Upper lobe of left lung (tissue), 6 donors: Measurements from ENCODE around the gene SLC23A2. TPM values are rescaled to one million over a fixed set of nuclear protein-coding genes. Genes with fewer than 3 reads are reported as not detected.

Experiments
- ATAC-seq, 2 donors: fragments of 200-7000 bp; cut with Tn5 transposase; one replicate each; pipeline ENCODE4 v1.9.1; 2022; ENCODE audit warnings: mild to moderate bottlenecking in 2 of 2, moderate library complexity in 2 of 2; ENCODE audit not compliant: low FRiP score in 2 of 2
- DNase-seq, 2 donors: peaks; one replicate each; pipeline ENCODE4 v3.0.0-alpha.2; 2019 to 2020
- H3K27ac ChIP-seq, 4 donors: fragments of 200-600 bp; sonication (generic); one replicate each; pipeline ENCODE4 v1.5.1; 2016 to 2019
- H3K27me3 ChIP-seq, 4 donors: fragments of 200-600 bp; sonication (generic); one replicate each; pipeline ENCODE4 v1.5.1; 2017 to 2019
- H3K36me3 ChIP-seq, 4 donors: fragments of 200-600 bp; sonication (generic); one replicate each; pipeline ENCODE4 v1.5.1; 2016 to 2019
- H3K4me1 ChIP-seq, 4 donors: fragments of 200-600 bp; sonication (generic); one replicate each; pipeline ENCODE4 v1.5.1; 2018 to 2019
- H3K4me3 ChIP-seq, 4 donors: fragments of 200-600 bp; sonication (generic); one replicate each; pipeline ENCODE4 v1.5.1; 2017 to 2019; ENCODE audit warnings: mild to moderate bottlenecking in 2 of 4, moderate library complexity in 1 of 4
- H3K9me3 ChIP-seq, 4 donors: fragments of 200-600 bp; sonication (generic); one replicate each; pipeline ENCODE4 v1.5.1; 2018 to 2019
- EP300 ChIP-seq, 4 donors: sonication (generic); formaldehyde crosslinking; IDR thresholded peaks; one replicate each; pipeline ENCODE4 v1.5.1; 2017; ENCODE audit warnings: antibody characterized with exemption in 4 of 4, control low read depth in 2 of 4
- POLR2A ChIP-seq, 4 donors: fragments of 450-650 bp; IDR thresholded peaks; one replicate each; pipeline ENCODE4 v1.5.1; 2016 to 2017; ENCODE audit warnings: antibody characterized with exemption in 4 of 4, mild to moderate bottlenecking in 2 of 4
- POLR2AphosphoS5 ChIP-seq, 2 donors: sonication (generic); formaldehyde crosslinking; IDR thresholded peaks; one replicate each; pipeline ENCODE4 v1.5.1; 2017; ENCODE audit warnings: antibody characterized with exemption in 2 of 2
- WGBS, 2 donors: methylation state at CpG; one replicate each; pipeline ENCODE4 v1.1.5; 2017 to 2018; 5-methylcytosine and 5-hydroxymethylcytosine counted together
- total RNA-seq, 6 donors: library from RNA; depleted of rRNA in 4 of 6; stranded (reverse); fragments of >200 nt in 4 of 6; gene quantifications; one replicate each; pipeline versions ENCODE4 v1.1.0 to v1.2.1, GENCODE V29; 2016 to 2021
- TF ChIP-seq, protein P1 (sequence below), 6 experiments: fragments of 450-650 bp in 4 of 6; fragments of 200-600 bp in 2 of 6; sonication (generic) in 2 of 6; IDR thresholded peaks; one replicate each; pipeline ENCODE4 v1.5.1; 2016 to 2019; ENCODE audit warnings: antibody characterized with exemption in 6 of 6
- donor health status: DM: no; HTN: no; CAD: no; lungs with moderate emphysema.
- donor health status: DM: no; HTN: yes; CAD: no; lungs with severe emphysema.

The SLC23A2 gene
- total RNA-seq, 6 donors from 2014 or later, result 13.1 to 26.2 (median 19.2) TPM

DNA sequence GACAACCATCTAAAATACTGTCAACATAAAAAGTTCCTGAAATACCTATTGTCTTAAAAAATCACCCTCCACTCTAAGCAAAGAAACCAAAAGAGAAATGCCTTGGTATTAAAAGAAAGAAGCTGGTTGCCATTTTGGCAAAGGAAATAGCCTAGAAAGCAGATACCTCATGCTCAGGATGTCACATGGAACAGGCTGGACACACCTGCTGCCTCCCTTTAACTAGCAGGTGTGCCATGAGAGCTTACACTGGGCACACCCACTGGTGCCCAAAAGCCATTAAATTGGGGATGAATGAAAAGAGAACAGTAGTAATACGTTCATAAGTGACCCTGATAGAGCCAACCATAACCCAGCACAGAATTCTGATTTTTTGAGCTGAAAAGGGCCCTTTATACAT is 1.5 kb downstream of the SLC23A2 start:
- Histone ChIP-seq H3K4me1 (peaks cover 6 to 23% (median 19%) of the 10 kb centered on the region in 4 donors), H3K4me3 (peak overlapping the region in 3 of 4 donors; percentile 89 to 96 (median 93)), H3K27ac (no peak overlapping the region), H3K27me3 (no peaks in the 10 kb centered on the region), H3K9me3 (no peaks in the 10 kb centered on the region), H3K36me3 (no peaks in the 10 kb centered on the region)
- TF ChIP-seq EP300 (IDR thresholded peaks at IDR 0.05), result no peak
- no peak for ATAC-seq
- DNase-seq, result no peak
- WGBS, 2 donors, result 88 to 94% methylated on average over 1 of the region's 1 CpG

DNA sequence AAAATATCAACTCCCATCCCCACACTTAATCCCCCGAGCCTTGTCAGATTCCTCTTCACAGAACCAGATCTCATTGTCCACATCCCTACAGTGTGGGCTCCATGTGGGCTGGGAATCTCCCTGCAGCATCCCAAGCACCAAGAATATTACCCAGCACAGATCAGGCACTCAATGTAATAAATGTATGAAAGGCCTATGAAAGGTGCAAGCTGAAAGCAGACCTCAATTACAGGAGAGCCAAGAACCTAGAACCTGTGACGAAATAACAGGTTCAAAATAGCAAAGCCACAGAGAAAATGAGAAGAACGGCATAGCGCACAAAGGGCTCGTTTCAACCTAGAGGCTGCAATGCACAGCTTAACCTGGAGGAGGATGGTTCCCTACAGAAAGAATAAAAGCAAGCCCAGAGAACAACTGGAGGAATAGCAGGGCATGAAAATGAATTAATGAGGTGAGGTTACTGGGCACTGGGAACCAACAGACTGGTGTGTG is 3.1 kb downstream of the SLC23A2 start:
- Histone ChIP-seq H3K4me3 (no peak overlapping the region), H3K27ac (no peak overlapping the region), H3K4me1 (peaks cover 6 to 23% (median 19%) of the 10 kb centered on the region in 4 donors), H3K27me3 (no peaks in the 10 kb centered on the region), H3K9me3 (no peaks in the 10 kb centered on the region), H3K36me3 (no peaks in the 10 kb centered on the region)
- ATAC-seq (no peak), DNase-seq (no peak)
- 80 to 87% methylated on average over 5 of the region's 5 CpGs for WGBS, 2 donors
- TF ChIP-seq, protein P1, sequence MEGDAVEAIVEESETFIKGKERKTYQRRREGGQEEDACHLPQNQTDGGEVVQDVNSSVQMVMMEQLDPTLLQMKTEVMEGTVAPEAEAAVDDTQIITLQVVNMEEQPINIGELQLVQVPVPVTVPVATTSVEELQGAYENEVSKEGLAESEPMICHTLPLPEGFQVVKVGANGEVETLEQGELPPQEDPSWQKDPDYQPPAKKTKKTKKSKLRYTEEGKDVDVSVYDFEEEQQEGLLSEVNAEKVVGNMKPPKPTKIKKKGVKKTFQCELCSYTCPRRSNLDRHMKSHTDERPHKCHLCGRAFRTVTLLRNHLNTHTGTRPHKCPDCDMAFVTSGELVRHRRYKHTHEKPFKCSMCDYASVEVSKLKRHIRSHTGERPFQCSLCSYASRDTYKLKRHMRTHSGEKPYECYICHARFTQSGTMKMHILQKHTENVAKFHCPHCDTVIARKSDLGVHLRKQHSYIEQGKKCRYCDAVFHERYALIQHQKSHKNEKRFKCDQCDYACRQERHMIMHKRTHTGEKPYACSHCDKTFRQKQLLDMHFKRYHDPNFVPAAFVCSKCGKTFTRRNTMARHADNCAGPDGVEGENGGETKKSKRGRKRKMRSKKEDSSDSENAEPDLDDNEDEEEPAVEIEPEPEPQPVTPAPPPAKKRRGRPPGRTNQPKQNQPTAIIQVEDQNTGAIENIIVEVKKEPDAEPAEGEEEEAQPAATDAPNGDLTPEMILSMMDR (IDR thresholded peaks at IDR 0.05), result no peak

DNA sequence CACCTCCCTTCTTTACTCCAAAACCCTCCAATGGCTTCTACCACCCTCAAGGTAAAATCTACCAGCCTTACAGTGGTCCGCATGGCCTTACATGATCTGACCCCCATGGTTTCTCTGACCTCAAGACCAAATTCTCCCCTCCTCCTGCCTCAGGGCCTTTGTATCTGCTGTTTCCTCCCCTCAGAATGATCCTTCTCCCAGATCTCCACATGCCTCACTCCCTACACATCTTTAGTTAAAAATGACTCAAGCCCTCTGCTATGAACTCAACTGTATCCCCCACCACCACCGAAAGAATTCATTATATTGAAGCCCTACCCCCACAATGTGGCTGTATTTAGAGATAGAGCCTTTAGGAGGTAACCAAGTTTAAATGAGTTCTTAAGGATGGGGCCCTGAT is 4.1 kb downstream of the SLC23A2 start:
- 96 to 100% methylated on average over 2 of the region's 2 CpGs for WGBS, 2 donors

DNA sequence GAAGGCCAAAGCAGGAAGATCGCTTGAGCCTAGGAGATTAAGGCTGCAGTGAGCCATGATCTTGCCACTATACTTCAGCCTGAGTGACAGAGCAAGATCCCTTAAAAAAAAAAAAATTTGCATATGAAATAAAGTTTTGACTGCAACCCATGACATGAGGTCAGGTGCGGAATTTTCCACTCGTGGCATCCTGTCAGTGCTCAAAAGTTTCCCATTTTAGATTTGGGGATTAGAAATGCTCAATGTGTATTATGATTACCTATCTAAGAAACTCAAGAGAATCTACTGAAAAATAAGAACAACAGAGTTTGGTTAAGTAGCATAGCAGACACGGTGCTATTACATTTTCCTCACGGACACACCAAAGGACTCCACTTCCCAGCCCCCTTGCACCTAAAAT is 11.7 kb downstream of the SLC23A2 start:
- 89 to 91% methylated on average over 5 of the region's 5 CpGs for WGBS, 2 donors
- H3K4me1 ChIP-seq, result no peaks in the 10 kb centered on the region

More for the DNA sequence above, 4.1 kb downstream of the SLC23A2 start:
- Histone ChIP-seq H3K4me3 (no peak overlapping the region), H3K27me3 (no peaks in the 10 kb centered on the region), H3K27ac (no peak overlapping the region), H3K36me3 (no peaks in the 10 kb centered on the region), H3K9me3 (no peaks in the 10 kb centered on the region), H3K4me1 (peaks cover 6 to 23% (median 19%) of the 10 kb centered on the region in 4 donors)
- DNase-seq (no peak), ATAC-seq (no peak)
- TF ChIP-seq, protein P1 (IDR thresholded peaks at IDR 0.05), result no peak
- TF ChIP-seq POLR2AphosphoS5 (IDR thresholded peaks at IDR 0.05) (no peak), EP300 (IDR thresholded peaks at IDR 0.05) (no peak)

DNA sequence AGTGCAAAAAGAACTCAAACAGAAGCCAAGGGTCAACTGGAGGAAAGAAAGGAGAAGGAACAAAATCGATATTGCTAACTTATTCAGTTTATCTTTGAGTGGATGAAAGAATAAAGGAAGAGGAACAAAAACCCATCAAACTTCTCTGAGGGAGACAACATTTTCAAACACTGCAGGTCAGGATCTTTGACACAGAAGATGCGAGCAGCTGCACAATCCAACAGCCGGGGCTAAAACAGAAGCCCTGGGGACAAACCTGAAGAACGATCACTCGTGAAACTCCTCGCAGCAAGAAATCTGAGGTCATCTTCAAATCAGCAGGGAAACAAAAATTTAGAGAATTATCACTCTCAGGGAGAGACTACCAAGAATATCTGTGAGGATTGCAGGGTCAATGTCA is 14.2 kb downstream of the SLC23A2 start:
- ATAC-seq, result no peak
- no peak for DNase-seq
- H3K9me3 ChIP-seq, result no peaks in the 10 kb centered on the region
- H3K4me3 ChIP-seq, result no peak overlapping the region
- no peaks in the 10 kb centered on the region for H3K36me3 ChIP-seq
- H3K4me1 ChIP-seq, result no peaks in the 10 kb centered on the region
- 73 to 79% methylated on average over 6 of the region's 6 CpGs for WGBS, 2 donors
- TF ChIP-seq POLR2A (IDR thresholded peaks at IDR 0.05) (no peak), POLR2AphosphoS5 (IDR thresholded peaks at IDR 0.05) (no peak), EP300 (IDR thresholded peaks at IDR 0.05) (no peak)
- TF ChIP-seq, protein P1 (IDR thresholded peaks at IDR 0.05), result no peak
- no peak overlapping the region for H3K27ac ChIP-seq
- no peaks in the 10 kb centered on the region for H3K27me3 ChIP-seq

More for the DNA sequence above, 11.7 kb downstream of the SLC23A2 start:
- H3K4me3 ChIP-seq, result no peak overlapping the region
- DNase-seq (no peak), ATAC-seq (no peak)
- no peaks in the 10 kb centered on the region for H3K36me3 ChIP-seq
- H3K27ac ChIP-seq, result no peak overlapping the region
- no peaks in the 10 kb centered on the region for H3K27me3 ChIP-seq
- no peaks in the 10 kb centered on the region for H3K9me3 ChIP-seq
- TF ChIP-seq POLR2AphosphoS5 (IDR thresholded peaks at IDR 0.05) (no peak), POLR2A (IDR thresholded peaks at IDR 0.05) (no peak), EP300 (IDR thresholded peaks at IDR 0.05) (no peak)
- TF ChIP-seq, protein P1 (IDR thresholded peaks at IDR 0.05), result no peak
